ENCODE data around the gene ENPP4. TPM values are rescaled to one million over a fixed set of nuclear protein-coding genes. Genes with fewer than 3 reads are reported as not detected.
A peak's percentile ranks its signal among the peaks of the same experiment; 100 is the strongest.

ENPP4 gene
- total RNA-seq, 2 experiments from 2014 or later, result 3.7 to 4.3 TPM

DNA sequence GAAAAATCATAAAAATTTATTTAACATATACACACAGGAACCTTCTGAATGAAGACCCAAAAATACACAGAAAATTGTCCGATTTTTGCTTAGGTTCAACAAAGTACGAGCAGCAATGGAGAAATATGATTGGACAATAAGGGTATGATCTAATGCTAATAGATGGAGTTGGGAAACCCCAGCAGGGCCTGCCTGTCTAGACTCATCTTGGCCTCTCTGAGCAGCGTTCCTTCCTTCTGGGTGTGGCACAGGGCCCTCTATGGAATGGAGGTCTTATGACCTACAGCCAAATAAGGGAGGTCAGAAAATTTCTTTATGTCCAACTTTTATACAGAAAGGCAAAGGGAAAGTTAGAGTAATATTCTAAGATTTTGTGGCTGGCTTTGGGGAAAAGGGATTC lies 27.7 kb upstream of the ENPP4 start:
- Histone ChIP-seq H3K4me3 (ENCODE audit: low read length) (no peak overlapping the region), H3K27ac (ENCODE audit: low read depth in 1 of 2, low read length in 2 of 2) (no peak overlapping the region), H3K4me1 (ENCODE audit: insufficient read depth, low read length) (no peaks in the 10 kb centered on the region), H3K36me3 (ENCODE audit: insufficient read depth, low read length) (no peaks in the 10 kb centered on the region), H3K9me3 (ENCODE audit: control insufficient read depth in 1 of 2, insufficient read depth in 1 of 2, low read length in 2 of 2) (peaks cover 1 to 8% of the 10 kb centered on the region in 2 experiments), H3K27me3 (ENCODE audit: control insufficient read depth in 1 of 2, insufficient read depth in 2 of 2, low read length in 2 of 2) (no peaks in the 10 kb centered on the region)
- no peaks in the 10 kb centered on the region for H3K9me3 Mint-ChIP-seq
- ATAC-seq (ENCODE audit: poor library complexity), result no peak
- CTCF ChIA-PET, result no interaction called here
- TF ChIP-seq, protein P1, sequence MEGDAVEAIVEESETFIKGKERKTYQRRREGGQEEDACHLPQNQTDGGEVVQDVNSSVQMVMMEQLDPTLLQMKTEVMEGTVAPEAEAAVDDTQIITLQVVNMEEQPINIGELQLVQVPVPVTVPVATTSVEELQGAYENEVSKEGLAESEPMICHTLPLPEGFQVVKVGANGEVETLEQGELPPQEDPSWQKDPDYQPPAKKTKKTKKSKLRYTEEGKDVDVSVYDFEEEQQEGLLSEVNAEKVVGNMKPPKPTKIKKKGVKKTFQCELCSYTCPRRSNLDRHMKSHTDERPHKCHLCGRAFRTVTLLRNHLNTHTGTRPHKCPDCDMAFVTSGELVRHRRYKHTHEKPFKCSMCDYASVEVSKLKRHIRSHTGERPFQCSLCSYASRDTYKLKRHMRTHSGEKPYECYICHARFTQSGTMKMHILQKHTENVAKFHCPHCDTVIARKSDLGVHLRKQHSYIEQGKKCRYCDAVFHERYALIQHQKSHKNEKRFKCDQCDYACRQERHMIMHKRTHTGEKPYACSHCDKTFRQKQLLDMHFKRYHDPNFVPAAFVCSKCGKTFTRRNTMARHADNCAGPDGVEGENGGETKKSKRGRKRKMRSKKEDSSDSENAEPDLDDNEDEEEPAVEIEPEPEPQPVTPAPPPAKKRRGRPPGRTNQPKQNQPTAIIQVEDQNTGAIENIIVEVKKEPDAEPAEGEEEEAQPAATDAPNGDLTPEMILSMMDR (IDR thresholded peaks at IDR 0.05), result no peak
- intact Hi-C loops (cut with DNase I, micrococcal nuclease), result no loop called here
- POLR2A ChIA-PET, result no interaction called here
- DNase-seq, result no peak
- peaks cover 7% of the 10 kb centered on the region for H3K36me3 Mint-ChIP-seq (ENCODE audit: low read depth)
- peaks cover 5% of the 10 kb centered on the region for H3K4me1 Mint-ChIP-seq (ENCODE audit: low read depth)
- no peaks in the 10 kb centered on the region for H3K27me3 Mint-ChIP-seq
- no peak overlapping the region for H3K4me3 Mint-ChIP-seq
- H3K27ac Mint-ChIP-seq, result no peak overlapping the region

DNA sequence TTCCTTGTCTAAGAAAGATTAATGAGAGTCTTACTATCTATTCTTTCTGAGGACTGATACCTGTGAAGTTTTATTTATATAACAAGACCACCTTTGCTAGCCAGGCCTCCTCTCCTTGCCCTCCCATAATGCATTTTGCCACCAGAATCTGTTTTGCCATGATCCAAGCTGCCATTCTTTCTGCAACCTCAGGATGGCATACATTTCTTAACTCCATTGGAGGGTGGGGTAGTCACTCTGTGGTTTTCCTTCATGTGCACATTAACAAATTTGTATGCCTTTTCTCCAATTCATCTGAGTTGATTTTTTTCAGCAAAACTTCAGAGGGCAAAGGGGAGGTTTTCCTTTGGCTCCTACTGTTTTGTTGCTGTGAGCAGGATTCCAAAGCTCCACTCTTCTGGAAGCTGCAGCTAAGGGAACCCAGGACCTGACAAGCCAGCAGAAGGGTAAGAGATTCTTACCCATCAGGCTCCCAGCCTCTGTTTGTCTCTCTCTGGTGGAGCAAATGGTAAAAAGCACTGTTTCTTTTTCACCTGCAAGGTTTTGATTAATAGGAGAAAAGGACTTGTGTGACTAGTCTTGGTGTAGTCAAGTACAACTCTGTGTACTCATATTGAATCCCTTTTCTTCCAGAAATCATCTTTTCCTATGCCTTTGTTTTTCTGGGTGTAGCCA lies 26.2 kb upstream of the ENPP4 start:
- H3K4me3 Mint-ChIP-seq, result no peak overlapping the region
- Histone ChIP-seq H3K27ac (ENCODE audit: low read depth in 1 of 2, low read length in 2 of 2) (no peak overlapping the region), H3K36me3 (ENCODE audit: insufficient read depth, low read length) (no peaks in the 10 kb centered on the region), H3K4me3 (ENCODE audit: low read length) (no peak overlapping the region), H3K27me3 (ENCODE audit: control insufficient read depth in 1 of 2, insufficient read depth in 2 of 2, low read length in 2 of 2) (no peaks in the 10 kb centered on the region), H3K9me3 (ENCODE audit: control insufficient read depth in 1 of 2, insufficient read depth in 1 of 2, low read length in 2 of 2) (peaks cover 10 to 12% of the 10 kb centered on the region in 2 experiments), H3K4me1 (ENCODE audit: insufficient read depth, low read length) (no peaks in the 10 kb centered on the region)
- H3K4me1 Mint-ChIP-seq (ENCODE audit: low read depth), result peaks cover 5% of the 10 kb centered on the region
- ATAC-seq (ENCODE audit: poor library complexity) (no peak), DNase-seq (peak in 1 of 14 experiments; percentile 7)
- no peak overlapping the region for H3K27ac Mint-ChIP-seq
- peaks cover 7% of the 10 kb centered on the region for H3K36me3 Mint-ChIP-seq (ENCODE audit: low read depth)
- TF ChIP-seq, protein P1 (IDR thresholded peaks at IDR 0.05), result no peak
- CTCF ChIA-PET, result no interaction called here
- POLR2A ChIA-PET, result interaction anchor here (0.6 kb wide), 1 partner anchor 231 kb away, joined by 3 read pairs; no protein-coding TSS in a partner anchor
- peaks cover 3% of the 10 kb centered on the region for H3K9me3 Mint-ChIP-seq
- no peaks in the 10 kb centered on the region for H3K27me3 Mint-ChIP-seq
- intact Hi-C loops (cut with DNase I, micrococcal nuclease), result no loop called here

DNA sequence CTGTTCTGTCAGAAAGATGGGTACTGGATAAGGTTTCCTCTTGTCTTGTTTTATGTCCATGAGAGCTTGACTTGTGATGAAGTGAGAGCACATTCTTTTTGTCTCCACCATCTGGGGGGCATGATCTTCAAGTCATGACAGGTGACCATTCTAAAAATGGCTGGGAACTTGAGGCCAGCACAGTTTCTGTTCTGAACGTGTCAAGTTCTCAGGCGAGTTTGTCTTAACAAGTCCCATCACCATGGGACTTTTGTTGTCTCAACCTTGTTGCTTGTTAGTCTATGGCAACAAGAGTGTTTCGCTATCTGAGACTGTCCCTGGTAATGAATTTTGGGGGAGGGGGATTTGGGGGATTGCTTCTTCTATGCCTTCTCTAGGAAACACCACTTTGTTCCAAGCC lies 25.6 kb upstream of the ENPP4 start:
- Histone ChIP-seq H3K36me3 (ENCODE audit: insufficient read depth, low read length) (no peaks in the 10 kb centered on the region), H3K27ac (ENCODE audit: low read depth in 1 of 2, low read length in 2 of 2) (no peak overlapping the region), H3K9me3 (ENCODE audit: control insufficient read depth in 1 of 2, insufficient read depth in 1 of 2, low read length in 2 of 2) (peaks cover 10 to 12% of the 10 kb centered on the region in 2 experiments), H3K4me1 (ENCODE audit: insufficient read depth, low read length) (no peaks in the 10 kb centered on the region), H3K27me3 (ENCODE audit: control insufficient read depth in 1 of 2, insufficient read depth in 2 of 2, low read length in 2 of 2) (no peaks in the 10 kb centered on the region), H3K4me3 (ENCODE audit: low read length) (no peak overlapping the region)
- H3K27me3 Mint-ChIP-seq, result no peaks in the 10 kb centered on the region
- DNase-seq (no peak), ATAC-seq (ENCODE audit: poor library complexity) (no peak)
- peaks cover 12% of the 10 kb centered on the region for H3K36me3 Mint-ChIP-seq (ENCODE audit: low read depth)
- H3K9me3 Mint-ChIP-seq, result peaks cover 5% of the 10 kb centered on the region
- POLR2A ChIA-PET, result interaction anchor here (0.6 kb wide), 1 partner anchor 230 kb away, joined by 3 read pairs; no protein-coding TSS in a partner anchor
- TF ChIP-seq, protein P1 (IDR thresholded peaks at IDR 0.05), result no peak
- intact Hi-C loops (cut with DNase I, micrococcal nuclease), result no loop called here
- H3K4me1 Mint-ChIP-seq (ENCODE audit: low read depth), result peaks cover 5% of the 10 kb centered on the region
- H3K4me3 Mint-ChIP-seq, result no peak overlapping the region
- CTCF ChIA-PET, result interaction anchor here (1.8 kb wide), 1 partner anchor 14 kb away, joined by 4 read pairs; no protein-coding TSS in a partner anchor
- H3K27ac Mint-ChIP-seq, result no peak overlapping the region

Data from CD4-positive, alpha-beta T cell (primary cell).